Measurements from ENCODE around the gene OR8D2. TPM values are rescaled to one million over a fixed set of nuclear protein-coding genes. Genes with fewer than 3 reads are reported as not detected.
"Not testable (repeated sequence)": the region's sequence is repeated elsewhere in the genome, so short reads cannot be mapped to it uniquely, and the experiment has no call there.

OR8D2 gene
- total RNA-seq, 1 experiment from 2014 or later, result not detected

- no peak for DNase-seq (ENCODE audit: extremely low read depth, low read depth)
Measured at GRCh38 chr11:124294687-124295086, 25.3 kb downstream of the OR8D2 start.

- DNase-seq (ENCODE audit: extremely low read depth, low read depth), result peak; percentile 65
Measured at GRCh38 chr11:124285610-124286344, 34.2 kb downstream of the OR8D2 start.

DNA sequence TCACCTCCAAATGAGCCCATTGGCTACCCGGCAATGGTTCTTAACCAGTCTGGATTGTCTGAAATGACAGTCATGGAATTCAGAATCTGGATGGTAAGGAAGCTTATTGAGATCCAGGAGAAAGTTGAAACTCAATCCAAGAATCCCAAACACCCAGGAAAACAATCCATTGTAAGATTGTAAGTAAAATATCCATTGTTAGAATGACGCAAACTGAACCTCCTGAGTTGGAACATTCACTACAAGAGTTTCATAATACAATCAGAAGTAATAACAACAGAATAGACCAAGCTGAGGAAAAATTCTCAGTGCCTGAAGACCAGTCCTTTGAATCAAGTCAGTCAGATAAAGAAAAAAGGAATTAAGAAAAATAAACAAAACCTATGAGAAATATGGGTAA is 41.7 kb downstream of the OR8D2 start:
- no peak for DNase-seq (ENCODE audit: extremely low read depth, low read depth)

DNA sequence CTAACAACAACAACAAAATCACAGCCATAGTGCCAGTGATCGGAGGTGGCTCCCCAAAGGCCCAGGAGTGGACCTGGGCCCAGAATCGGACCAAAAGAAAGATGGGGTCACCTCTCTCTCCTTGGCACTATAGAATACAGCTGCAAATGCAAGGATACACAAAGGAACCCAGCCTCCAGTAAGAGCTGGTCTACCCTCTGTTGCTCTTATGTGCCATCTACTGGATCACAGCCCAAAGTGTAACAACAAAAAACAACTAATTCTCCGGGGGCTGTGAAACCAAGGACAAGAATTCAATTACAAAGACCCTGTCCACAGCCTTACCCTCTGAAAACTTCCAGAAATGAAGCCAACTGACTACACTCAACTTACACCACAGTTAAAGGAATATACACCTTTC is 42.2 kb downstream of the OR8D2 start:
- peak; percentile 19 for DNase-seq (ENCODE audit: extremely low read depth, low read depth)

DNA sequence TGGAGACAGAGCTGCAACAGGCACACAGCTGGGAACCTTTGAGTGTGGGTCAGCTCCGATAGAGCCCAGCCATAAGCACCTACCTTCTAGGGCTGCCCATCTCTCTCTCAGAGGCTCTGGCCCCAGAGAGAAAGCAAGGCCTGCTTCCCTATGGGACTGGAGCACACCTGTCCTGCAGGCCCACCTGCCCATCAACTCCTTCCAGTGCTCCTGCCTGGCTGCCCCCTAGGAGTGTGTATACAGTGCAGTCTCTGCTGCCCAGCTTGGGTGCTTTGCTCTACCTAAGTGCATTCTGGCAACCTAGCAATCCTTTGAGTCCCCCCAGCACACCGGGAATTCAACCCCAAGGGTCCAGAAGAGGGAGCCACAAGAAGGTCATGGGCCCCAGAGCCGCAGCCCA is 42.8 kb downstream of the OR8D2 start:
- DNase-seq (ENCODE audit: extremely low read depth, low read depth), result no peak

DNA sequence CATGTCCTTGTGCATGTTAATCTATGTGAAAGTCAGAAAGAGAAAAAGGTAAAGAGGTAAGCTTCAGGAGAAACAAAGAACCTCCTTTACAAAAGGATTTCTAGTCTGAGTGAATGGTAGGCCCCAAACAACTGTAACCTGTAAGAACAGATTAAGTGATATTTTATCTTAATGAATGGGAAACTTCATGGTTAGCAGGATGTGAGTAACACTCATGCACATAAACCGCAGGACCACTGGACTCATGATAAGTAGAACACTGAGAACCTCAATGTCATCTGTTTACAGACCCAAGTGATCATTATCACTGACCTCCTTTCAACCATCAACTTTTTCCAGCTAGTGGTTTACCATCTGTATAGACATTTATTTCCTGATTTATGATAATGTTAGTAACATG is 43.9 kb downstream of the OR8D2 start:
- DNase-seq (ENCODE audit: extremely low read depth, low read depth), result no peak

DNA sequence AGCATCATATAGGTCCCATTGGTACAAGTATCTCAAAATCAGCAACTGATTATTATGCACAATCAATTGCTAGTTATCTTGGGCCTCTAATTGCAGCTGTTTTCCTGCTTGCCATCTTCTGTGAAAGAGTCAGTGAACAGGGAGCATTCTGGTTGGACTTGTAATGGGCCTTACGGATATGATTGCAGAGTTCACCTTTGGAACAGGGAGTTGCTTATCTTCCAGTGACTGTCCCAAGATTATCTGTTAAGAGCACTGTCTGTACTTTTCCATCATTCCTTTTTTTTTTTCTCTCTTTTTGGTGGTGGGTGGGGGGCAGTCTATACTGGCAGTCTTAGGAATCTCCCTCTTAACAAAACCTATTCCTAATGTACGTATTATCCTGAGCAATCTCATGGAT is 46.0 kb downstream of the OR8D2 start:
- no peak for DNase-seq (ENCODE audit: extremely low read depth, low read depth)

- DNase-seq (ENCODE audit: extremely low read depth, low read depth), result not testable (repeated sequence)
Measured at GRCh38 chr11:124270886-124271285, 49.1 kb downstream of the OR8D2 start.

Other genes starting within 250 kb of the OR8D2 start
- gene VWA5A, start 204.7 kb downstream of the OR8D2 start, total RNA-seq (2014; rRNA removed; shearing (Covaris generic)), result 15.8 and 16.4 TPM in 2 replicates
- gene OR10D3, start 136.9 kb downstream of the OR8D2 start, total RNA-seq (2014; rRNA removed; shearing (Covaris generic)), result not detected in 2 replicates
- gene OR8G1, start 79.1 kb downstream of the OR8D2 start, total RNA-seq (2014; rRNA removed; shearing (Covaris generic)), result not detected in 2 replicates
- not detected in 2 replicates for gene OR8G5, start 63.8 kb downstream of the OR8D2 start, total RNA-seq (2014; rRNA removed; shearing (Covaris generic))
- not detected in 2 replicates for gene OR8D1, start 6.2 kb downstream of the OR8D2 start, total RNA-seq (2014; rRNA removed; shearing (Covaris generic))
- gene OR8B2, start 64.3 kb upstream of the OR8D2 start, total RNA-seq (2014; rRNA removed; shearing (Covaris generic)), result not detected in 2 replicates
- gene OR8B3, start 78.8 kb upstream of the OR8D2 start, total RNA-seq (2014; rRNA removed; shearing (Covaris generic)), result not detected in 2 replicates
- gene OR8B4, start 104.7 kb upstream of the OR8D2 start, total RNA-seq (2014; rRNA removed; shearing (Covaris generic)), result not detected in 2 replicates
- gene OR8B8, start 125.5 kb upstream of the OR8D2 start, total RNA-seq (2014; rRNA removed; shearing (Covaris generic)), result not detected in 2 replicates
- gene OR8B12, start 223.5 kb upstream of the OR8D2 start, total RNA-seq (2014; rRNA removed; shearing (Covaris generic)), result not detected in 2 replicates
- not detected in 2 replicates for gene OR8A1, start 249.8 kb upstream of the OR8D2 start, total RNA-seq (2014; rRNA removed; shearing (Covaris generic))

Data from NCI-H460 (cell line).